ENCODE data around the gene TM4SF4.

GRCh38 chr3:149487598-149488197 is 13.2 kb downstream of the TM4SF4 start:
- TF ChIP-seq CTCF (conservative IDR thresholded peaks at IDR 0.05) (peak; percentile 56), ZFX (IDR thresholded peaks at IDR 0.05) (no peak)

All from C4-2B (cell line).